Glutamatergic neuron (in vitro differentiated cells): ENCODE data around the gene DMXL2. TPM values are rescaled to one million over a fixed set of nuclear protein-coding genes. Genes with fewer than 3 reads are reported as not detected.

ENCODE experiments used
- DNase-seq: peaks from one replicate; pipeline ENCODE4 v3.0.0; 2022
- H3K27ac Mint-ChIP-seq: one replicate; pipeline ENCODE4 v1.8.0; 2020; ENCODE audit warnings: mild to moderate bottlenecking, mixed read lengths, inconsistent platforms; ENCODE audit not compliant: unreplicated experiment
- H3K27me3 Mint-ChIP-seq: one replicate; pipeline ENCODE4 v1.8.0; 2020; ENCODE audit warnings: mild to moderate bottlenecking, moderate library complexity, mixed read lengths, inconsistent platforms; ENCODE audit not compliant: unreplicated experiment
- H3K36me3 Mint-ChIP-seq: one replicate; pipeline ENCODE4 v1.8.0; 2020; ENCODE audit warnings: mild to moderate bottlenecking, mixed read lengths, inconsistent platforms; ENCODE audit not compliant: unreplicated experiment
- H3K4me1 Mint-ChIP-seq: one replicate; pipeline ENCODE4 v1.8.0; 2020; ENCODE audit warnings: mild to moderate bottlenecking, low read depth, mixed read lengths, inconsistent platforms; ENCODE audit not compliant: unreplicated experiment
- H3K4me3 Mint-ChIP-seq: one replicate; pipeline ENCODE4 v1.8.0; 2020; ENCODE audit warnings: mild to moderate bottlenecking, mixed read lengths, inconsistent platforms; ENCODE audit not compliant: unreplicated experiment
- H3K9me3 Mint-ChIP-seq: one replicate; pipeline ENCODE4 v1.8.0; 2020; ENCODE audit warnings: mild to moderate bottlenecking, moderate library complexity, mixed read lengths, inconsistent platforms; ENCODE audit not compliant: unreplicated experiment
- CTCF ChIP-seq: fragments of 200-600 bp; sonication (generic); IDR thresholded peaks from one replicate; pipeline ENCODE4 v1.5.0; 2021; ENCODE audit not compliant: partially characterized antibody, unreplicated experiment
- total RNA-seq: library from RNA; stranded (reverse); fragmentation: NEBNext Ultra II Directional; extraction: Animal tissue kit (Norgen Biotek cat#: 25700); gene quantifications from one replicate; pipeline ENCODE4 v1.2.1, GENCODE V29; 2021; ENCODE audit not compliant: unreplicated experiment

DMXL2 gene
- total RNA-seq, 1 donor from 2014 or later: 48.2 TPM

DNA sequence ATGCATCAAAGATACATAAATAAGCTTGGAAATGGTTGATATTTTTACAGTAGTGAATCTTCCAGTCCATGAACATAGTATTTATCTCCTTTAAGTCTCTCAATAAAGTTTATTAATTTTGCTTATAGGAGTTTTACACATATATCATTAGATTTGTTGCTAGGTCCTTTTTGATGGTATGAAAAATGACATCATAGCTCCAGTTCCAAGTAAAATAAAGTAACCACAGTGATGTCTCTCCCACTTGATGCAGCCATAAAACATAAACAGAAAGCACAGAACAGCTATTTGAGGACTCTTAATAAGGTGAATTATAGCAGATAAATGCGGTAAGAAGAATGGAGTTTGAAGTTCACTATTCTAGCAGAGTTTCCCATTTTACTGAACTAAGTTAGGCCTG lies 20.8 kb downstream of the DMXL2 start:
- Mint-ChIP-seq H3K27me3 (no peaks in the 10 kb centered on the region), H3K4me1 (peaks cover 5% of the 10 kb centered on the region), H3K36me3 (peaks cover 12% of the 10 kb centered on the region), H3K27ac (no peak overlapping the region), H3K9me3 (peaks cover 2% of the 10 kb centered on the region), H3K4me3 (no peak overlapping the region)
- DNase-seq: no peak
- no peak for TF ChIP-seq CTCF

DNA sequence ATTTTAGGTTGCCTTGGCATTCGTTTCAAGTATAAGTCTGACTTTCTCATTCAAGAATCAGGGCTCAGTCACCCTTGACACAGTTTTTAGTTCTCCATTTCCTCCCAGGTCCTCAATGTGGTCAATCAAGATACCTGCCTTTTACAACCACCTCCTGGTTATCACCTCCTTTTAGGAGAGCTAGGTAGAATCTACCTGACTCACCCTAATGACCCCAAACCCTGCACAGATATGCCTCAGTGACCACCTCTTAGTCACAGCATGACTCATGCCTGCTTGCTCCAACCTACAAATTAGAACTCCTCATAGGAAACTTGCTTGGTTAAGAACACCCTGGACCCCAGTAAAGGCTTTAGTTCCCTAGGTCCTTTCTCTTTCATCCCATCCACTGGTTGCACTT lies 22.5 kb downstream of the DMXL2 start:
- TF ChIP-seq CTCF: no peak
- H3K4me3 Mint-ChIP-seq: no peak overlapping the region
- no peaks in the 10 kb centered on the region for H3K27me3 Mint-ChIP-seq
- no peak overlapping the region for H3K27ac Mint-ChIP-seq
- H3K9me3 Mint-ChIP-seq: peaks cover 2% of the 10 kb centered on the region
- DNase-seq: no peak
- H3K36me3 Mint-ChIP-seq: peaks cover 12% of the 10 kb centered on the region
- peaks cover 5% of the 10 kb centered on the region for H3K4me1 Mint-ChIP-seq

- Mint-ChIP-seq H3K36me3 (peaks cover 21% of the 10 kb centered on the region), H3K4me1 (no peaks in the 10 kb centered on the region), H3K27ac (no peak overlapping the region), H3K9me3 (peaks cover 4% of the 10 kb centered on the region), H3K27me3 (peaks cover 4% of the 10 kb centered on the region), H3K4me3 (no peak overlapping the region)
- no peak for TF ChIP-seq CTCF
- no peak for DNase-seq
Measured at GRCh38 chr15:51589881-51590568, 32.5 kb downstream of the DMXL2 start.

GRCh38 chr15:51588966-51589365 lies 33.6 kb downstream of the DMXL2 start:
- DNase-seq: no peak
- H3K36me3 Mint-ChIP-seq: peaks cover 21% of the 10 kb centered on the region
- H3K4me1 Mint-ChIP-seq: no peaks in the 10 kb centered on the region
- H3K27me3 Mint-ChIP-seq: peaks cover 4% of the 10 kb centered on the region
- peaks cover 4% of the 10 kb centered on the region for H3K9me3 Mint-ChIP-seq
- no peak overlapping the region for H3K4me3 Mint-ChIP-seq
- no peak overlapping the region for H3K27ac Mint-ChIP-seq
- no peak for TF ChIP-seq CTCF

- H3K9me3 Mint-ChIP-seq: peaks cover 2% of the 10 kb centered on the region
- DNase-seq: no peak
- no peak overlapping the region for H3K4me3 Mint-ChIP-seq
- H3K27me3 Mint-ChIP-seq: no peaks in the 10 kb centered on the region
- TF ChIP-seq CTCF: no peak
- peaks cover 15% of the 10 kb centered on the region for H3K36me3 Mint-ChIP-seq
- H3K27ac Mint-ChIP-seq: no peak overlapping the region
- no peaks in the 10 kb centered on the region for H3K4me1 Mint-ChIP-seq
Measured at GRCh38 chr15:51585986-51586385, 36.6 kb downstream of the DMXL2 start.
